HCT116 (cell line): ENCODE data around the gene HAPLN3. TPM values are rescaled to one million over a fixed set of nuclear protein-coding genes. Genes with fewer than 3 reads are reported as not detected.

ENCODE experiments used
- ATAC-seq: fragments of 200-7000 bp; cut with Tn5 transposase; 2 replicates; pipeline ENCODE4 v1.9.1; 2020; ENCODE audit warnings: mild to moderate bottlenecking, moderate library complexity
- BruUV-seq: library from RNA; stranded (reverse); fragments of 400-500 nt; replicated peaks from 2 replicates; lab custom pipeline; 2021; lab: Mats Ljungman, UMichigan
- CTCF ChIA-PET: fragments of 300-600 bp; sonication (Branson Sonifier 250); formaldehyde crosslinking; loops from one replicate; lab custom pipeline; 2021; ENCODE audit warnings: antibody characterized with exemption; lab: Charles Lee
- POLR2A ChIA-PET: fragments of 300-600, 350-600 bp; sonication (Branson Sonifier 250); formaldehyde crosslinking; loops from one replicate; lab custom pipeline; 2021; ENCODE audit warnings: antibody characterized with exemption; lab: Charles Lee
- RAD21 ChIA-PET, 2 experiments: fragments of 300-600 bp; sonication (Branson Sonifier 250); formaldehyde crosslinking; loops; one replicate each; lab custom pipeline; 2023; ENCODE audit warnings: low total read pairs in 2 of 2; ENCODE audit not compliant: uncharacterized antibody in 2 of 2, unreplicated experiment in 2 of 2, low non-redundant PET in 1 of 2; lab: Charles Lee
- DNase-seq: peaks from one replicate; pipeline ENCODE4 v3.0.0-alpha.2; 2010; ENCODE audit warnings: low read depth, low spot score
- H2AFZ ChIP-seq: fragments of 200-600 bp; shearing (Covaris generic), sonication (generic); 2 replicates; pipeline ENCODE4 v1.6.1; 2017; ENCODE audit warnings: low read depth, mixed run types, mixed read lengths, antibody characterized with exemption, low read length; ENCODE audit not compliant: poor library complexity, severe bottlenecking
- H3K27ac ChIP-seq: 2 replicates; pipeline ENCODE4 v1.5.1; 2012; ENCODE audit warnings: low read depth, low read length
- H3K27me3 ChIP-seq: fragments of 200-600 bp; sonication (generic); 2 replicates; pipeline ENCODE4 v1.6.1; 2016; ENCODE audit warnings: mixed run types, low read length, mixed read lengths; ENCODE audit not compliant: insufficient read depth
- H3K36me3 ChIP-seq, 2 experiments: fragments of 200-500 bp in 1 of 2; fragments of 200-600 bp in 1 of 2; sonication (Bioruptor generic) in 1 of 2; sonication (generic) in 1 of 2; 2 replicates each; pipeline versions ENCODE4 v1.5.1 to v1.6.1; 2014 to 2016; ENCODE audit warnings: low read length in 2 of 2, inconsistent platforms in 1 of 2, mixed read lengths in 1 of 2, mixed run types in 1 of 2; ENCODE audit not compliant: insufficient read depth in 2 of 2, control insufficient read depth in 1 of 2
- H3K4me1 ChIP-seq, 2 experiments: fragments of 200-600 bp in 1 of 2; sonication (generic) in 1 of 2; 2 replicates each; pipeline versions ENCODE4 v1.5.1 to v1.6.1; 2012 to 2017; ENCODE audit warnings: low read length in 2 of 2, inconsistent platforms in 1 of 2, mild to moderate bottlenecking in 1 of 2, mixed read lengths in 1 of 2, mixed run types in 1 of 2, moderate library complexity in 1 of 2; ENCODE audit not compliant: insufficient read depth in 2 of 2, control insufficient read depth in 1 of 2
- H3K4me2 ChIP-seq: fragments of 200-600 bp; sonication (generic); 2 replicates; pipeline ENCODE4 v1.6.1; 2017; ENCODE audit warnings: mixed run types, low read length, mixed read lengths
- H3K4me3 ChIP-seq, 2 experiments: fragments of 200-600 bp in 1 of 2; sonication (generic) in 1 of 2; replicated peaks in 1 of 2; 2 replicates each; pipeline ENCODE4 v1.5.1; 2011 to 2016; ENCODE audit warnings: low read length in 2 of 2, control low read depth in 1 of 2, low read depth in 1 of 2, mild to moderate bottlenecking in 1 of 2, mixed read lengths in 1 of 2, mixed run types in 1 of 2
- H3K79me2 ChIP-seq: fragments of 200-600 bp; sonication (generic); 2 replicates; pipeline ENCODE4 v1.6.1; 2017; ENCODE audit warnings: mild to moderate bottlenecking, mixed run types, low read length, moderate library complexity, mixed read lengths; ENCODE audit not compliant: insufficient read depth
- H3K9ac ChIP-seq: fragments of 200-600 bp; sonication (generic); 2 replicates; pipeline ENCODE4 v1.6.1; 2016; ENCODE audit warnings: low read length, mixed read lengths
- H3K9me2 ChIP-seq: fragments of 200-600 bp; sonication (generic), shearing (Covaris generic); 2 replicates; pipeline ENCODE4 v1.6.1; 2017; ENCODE audit warnings: mixed run types, mild to moderate bottlenecking, moderate library complexity; ENCODE audit not compliant: insufficient read depth
- H3K9me3 ChIP-seq, 2 experiments: fragments of 200-500 bp in 1 of 2; fragments of 200-600 bp in 1 of 2; sonication (Bioruptor generic) in 1 of 2; sonication (generic) in 1 of 2; 2 replicates each; pipeline ENCODE4 v1.6.1; 2014 to 2017; ENCODE audit warnings: low read length in 2 of 2, mixed read lengths in 2 of 2, inconsistent platforms in 1 of 2, low read depth in 1 of 2, mild to moderate bottlenecking in 1 of 2, mixed run types in 1 of 2, moderate library complexity in 1 of 2; ENCODE audit not compliant: control insufficient read depth in 1 of 2, insufficient read depth in 1 of 2
- H4K20me1 ChIP-seq: fragments of 200-600 bp; sonication (generic), shearing (Covaris generic); 2 replicates; pipeline ENCODE4 v1.6.1; 2017; ENCODE audit warnings: mixed run types, mild to moderate bottlenecking, moderate library complexity; ENCODE audit not compliant: insufficient read depth
- ATF3 ChIP-seq: IDR thresholded peaks from 2 replicates; pipeline ENCODE4 v1.6.1; 2012
- CBX3 ChIP-seq: IDR thresholded peaks from 2 replicates; pipeline ENCODE4 v1.6.1; 2012; ENCODE audit warnings: low read depth
- CTCF ChIP-seq, 3 experiments: fragments of 200-600 bp in 1 of 3; sonication (generic) in 1 of 3; IDR thresholded peaks in 2 of 3; conservative IDR thresholded peaks in 1 of 3; 2 replicates each; pipeline ENCODE4 v1.5.1; 2012 to 2017; ENCODE audit warnings: low read depth in 2 of 3, low read length in 2 of 3, antibody characterized with exemption in 1 of 3, borderline replicate concordance in 1 of 3, control low read depth in 1 of 3, mild to moderate bottlenecking in 1 of 3, mixed read lengths in 1 of 3, mixed run types in 1 of 3, moderate library complexity in 1 of 3; ENCODE audit not compliant: insufficient read depth in 1 of 3
- ELF1 ChIP-seq: IDR thresholded peaks from 2 replicates; pipeline ENCODE4 v1.6.1; 2012; ENCODE audit warnings: low read depth, borderline replicate concordance
- EZH2 ChIP-seq: fragments of 200-600 bp; sonication (generic); IDR thresholded peaks from 2 replicates; pipeline ENCODE4 v1.6.1; 2017; ENCODE audit warnings: antibody characterized with exemption, mixed run types
- EZH2phosphoT487 ChIP-seq: fragments of 200-600 bp; IDR thresholded peaks from 2 replicates; pipeline ENCODE4 v1.6.1; 2018; ENCODE audit warnings: antibody characterized with exemption, borderline replicate concordance
- FOSL1 ChIP-seq: IDR thresholded peaks from 2 replicates; pipeline ENCODE4 v1.6.1; 2012; ENCODE audit warnings: low read depth
- SIN3A ChIP-seq: IDR thresholded peaks from 2 replicates; pipeline ENCODE4 v1.6.1; 2012; ENCODE audit warnings: low read depth
- TCF7L2 ChIP-seq: IDR thresholded peaks from 2 replicates; pipeline ENCODE4 v1.7.0; 2011; ENCODE audit warnings: borderline replicate concordance, inconsistent platforms; ENCODE audit not compliant: insufficient read depth, insufficient read length; ENCODE audit errors: extremely low read depth
- YY1 ChIP-seq: IDR thresholded peaks from 2 replicates; pipeline ENCODE4 v1.6.1; 2011; ENCODE audit warnings: low read length, low read depth, moderate library complexity, mild to moderate bottlenecking; ENCODE audit not compliant: insufficient replicate concordance; ENCODE audit errors: extremely low read depth
- ZFX ChIP-seq: fragments of 450-650 bp; IDR thresholded peaks from 2 replicates; pipeline ENCODE4 v1.6.1; 2017
- ZNF274 ChIP-seq: fragments of 200-500 bp; sonication (Bioruptor generic); IDR thresholded peaks from 2 replicates; pipeline ENCODE4 v1.6.1; 2014; ENCODE audit warnings: mild to moderate bottlenecking, low read depth, low read length, inconsistent platforms
- intact Hi-C: fragments of 100-400 bp; cut with micrococcal nuclease; formaldehyde crosslinking; loops from 2 replicates; pipeline ENCODE4 v1.10.0; 2022
- total RNA-seq: library from RNA; stranded (reverse); gene quantifications from one replicate; pipeline ENCODE4 v1.2.1, GENCODE V29; 2021; ENCODE audit not compliant: unreplicated experiment

The HAPLN3 gene
- total RNA-seq, 1 experiment from 2014 or later = 10.9 TPM

GRCh38 chr15:88913017-88913849 lies 17.9 kb upstream of the HAPLN3 start, which contains the start of gene MFGE8 (continued):
- no peak for TF ChIP-seq FOSL1
- no peak for TF ChIP-seq ELF1
- TF ChIP-seq EZH2 = no peak
- no peak for TF ChIP-seq ZNF274
- TF ChIP-seq YY1 = no peak
- TF ChIP-seq ATF3 = no peak
- TF ChIP-seq EZH2phosphoT487 = no peak
- TF ChIP-seq CBX3 = no peak
- TF ChIP-seq SIN3A = peak; percentile 64
- 0 out of 6 replicates have a peak, but pooled peaks of 1 of the 3 experiments have one; percentile 6 for TF ChIP-seq CTCF (IDR thresholded peaks at IDR 0.05 in 2 of 3, conservative IDR thresholded peaks at IDR 0.05 in 1 of 3; ENCODE audit: borderline replicate concordance in 1 of 3, insufficient read depth in 1 of 3, low read depth in 2 of 3, low read length in 2 of 3)

- H3K4me1 ChIP-seq = peaks cover 19 to 39% of the 10 kb centered on the region in 2 experiments
- TF ChIP-seq ZFX (peak; percentile 55), TCF7L2 (no peak)
- TF ChIP-seq, all 23 proteins: peak for 1
- no peaks in the 10 kb centered on the region for H3K9me2 ChIP-seq
- no peak overlapping the region for H2AFZ ChIP-seq
- ChIA-PET RAD21 (no interaction called here), POLR2A (interaction anchor here (1.2 to 1.4 kb wide), 4 partner anchors 8 to 13 kb away, joined by 3 to 9 read pairs (median 6); no protein-coding TSS in a partner anchor), CTCF (interaction anchor here (1.0 to 4.2 kb wide), 4 partner anchors 8 to 265 kb away, joined by 4 to 16 read pairs (median 6); no protein-coding TSS in a partner anchor)
- H3K36me3 ChIP-seq = no peaks in the 10 kb centered on the region
- DNase-seq (no peak), ATAC-seq (peak; percentile 16)
- peak overlapping the region; percentile 84 for H3K27ac ChIP-seq
- BruUV-seq = no TSS peak
- no peaks in the 10 kb centered on the region for H3K9me3 ChIP-seq
- H3K79me2 ChIP-seq = 0 out of 2 replicates have a peak, but pooled peaks cover 6% of the 10 kb centered on the region
- H3K9ac ChIP-seq = peak overlapping the region; percentile 70
- no peaks in the 10 kb centered on the region for H4K20me1 ChIP-seq
- H3K27me3 ChIP-seq = no peaks in the 10 kb centered on the region
- H3K4me3 ChIP-seq = peak overlapping the region; percentile 69 to 76
- H3K4me2 ChIP-seq = peak overlapping the region; percentile 94
- intact Hi-C loops = no loop called here
Measured at GRCh38 chr15:88912500-88912921, 17.2 kb upstream of the HAPLN3 start.
